Measurements from ENCODE around the gene SCFD2. TPM values are rescaled to one million over a fixed set of nuclear protein-coding genes. Genes with fewer than 3 reads are reported as not detected.

The SCFD2 gene
- total and polyA plus RNA-seq, 12 donors = 2.9 to 15.0 (median 9.7) TPM

- intact Hi-C loops (cut with DNase I) = loop anchor here in 1 of 10 donors (10.0 kb wide), 1 partner anchor 62 kb away; no protein-coding TSS in a partner anchor
- Histone ChIP-seq H3K4me1 (peaks cover 0 to 15% (median 2%) of the 10 kb centered on the region in 9 donors), H3K27me3 (no peaks in the 10 kb centered on the region), H3K9me3 (peaks cover 0 to 11% (median 0%) of the 10 kb centered on the region in 11 donors), H3K36me3 (no peaks in the 10 kb centered on the region), H3K27ac (no peak overlapping the region), H3K4me3 (no peak overlapping the region)
- TF ChIP-seq CTCF (IDR thresholded peaks at IDR 0.05) = no peak
- 60 to 68% methylated on average over 1 of the region's 1 CpG for WGBS, 2 donors
- ATAC-seq (no peak), DNase-seq (no peak)
Observed at GRCh38 chr4:52977252-52977651, 388.6 kb downstream of the SCFD2 start.

- Histone ChIP-seq H3K36me3 (no peaks in the 10 kb centered on the region), H3K4me3 (no peak overlapping the region), H3K27ac (no peak overlapping the region), H3K4me1 (peaks cover 0 to 13% (median 0%) of the 10 kb centered on the region in 9 donors), H3K9me3 (peaks cover 0 to 11% (median 0%) of the 10 kb centered on the region in 11 donors), H3K27me3 (no peaks in the 10 kb centered on the region)
- intact Hi-C loops (cut with DNase I) = loop anchor here in 1 of 10 donors (10.0 kb wide), 1 partner anchor 62 kb away; no protein-coding TSS in a partner anchor
- DNase-seq (no peak), ATAC-seq (no peak)
- WGBS, 2 donors = 77 to 82% methylated on average over 4 of the region's 4 CpGs
- no peak for TF ChIP-seq CTCF (IDR thresholded peaks at IDR 0.05)
Observed at GRCh38 chr4:52976523-52977230, 389.2 kb downstream of the SCFD2 start.

GRCh38 chr4:52968691-52969090 is 397.2 kb downstream of the SCFD2 start:
- H3K27me3 ChIP-seq = no peaks in the 10 kb centered on the region
- H3K9me3 ChIP-seq = peaks cover 0 to 13% (median 0%) of the 10 kb centered on the region in 11 donors
- H3K36me3 ChIP-seq = no peaks in the 10 kb centered on the region
- no peak for ATAC-seq
- DNase-seq = no peak
- intact Hi-C loops (cut with DNase I) = no loop called here
- TF ChIP-seq CTCF (IDR thresholded peaks at IDR 0.05) = no peak
- H3K27ac ChIP-seq = no peak overlapping the region
- no peak overlapping the region for H3K4me3 ChIP-seq
- peaks cover 0 to 8% (median 3%) of the 10 kb centered on the region in 9 donors for H3K4me1 ChIP-seq
- 95 to 100% methylated on average over 3 of the region's 3 CpGs for WGBS, 2 donors

GRCh38 chr4:52968241-52968640 is 397.6 kb downstream of the SCFD2 start:
- intact Hi-C loops (cut with DNase I) = no loop called here
- Histone ChIP-seq H3K4me3 (no peak overlapping the region), H3K4me1 (peaks cover 0 to 11% (median 8%) of the 10 kb centered on the region in 9 donors), H3K9me3 (peaks cover 0 to 13% (median 0%) of the 10 kb centered on the region in 11 donors), H3K36me3 (no peaks in the 10 kb centered on the region), H3K27me3 (no peaks in the 10 kb centered on the region), H3K27ac (no peak overlapping the region)
- TF ChIP-seq CTCF (IDR thresholded peaks at IDR 0.05) = no peak
- no peak for ATAC-seq
- WGBS, 2 donors = 86 to 93% methylated on average over 5 of the region's 5 CpGs
- no peak for DNase-seq

Data from heart right ventricle (tissue), 16 donors.